Endothelial cell of umbilical vein (primary cell): Measurements from ENCODE around the gene HDAC8.

Experiments
- EZH2 ChIP-seq: IDR thresholded peaks from 2 replicates; pipeline ENCODE4 v1.6.1; 2012; ENCODE audit warnings: borderline replicate concordance, low read depth, mild to moderate bottlenecking, moderate library complexity, low read length, inconsistent platforms; ENCODE audit not compliant: severe bottlenecking
- POLR2A ChIP-seq: IDR thresholded peaks from 2 replicates; pipeline ENCODE4 v1.6.1; 2012; ENCODE audit warnings: low read depth, mild to moderate bottlenecking, control low read depth, low read length
- POLR2AphosphoS5 ChIP-seq: IDR thresholded peaks from 2 replicates; pipeline ENCODE4 v1.6.1; 2012; ENCODE audit warnings: low read depth, mild to moderate bottlenecking, control low read depth, low read length, moderate library complexity; ENCODE audit not compliant: insufficient read depth
- TF ChIP-seq, protein P1 (sequence below), 2 donors: IDR thresholded peaks; 1 replicate in 1 of 2; 2 replicates in 1 of 2; pipeline ENCODE4 v1.5.1; 2011; ENCODE audit warnings: low read length in 2 of 2, mild to moderate bottlenecking in 2 of 2, moderate library complexity in 2 of 2, control low read depth in 1 of 2, inconsistent platforms in 1 of 2, low read depth in 1 of 2; ENCODE audit not compliant: insufficient read depth in 1 of 2; ENCODE audit errors: extremely low read depth in 1 of 2
- TF ChIP-seq, protein P2 (sequence below): IDR thresholded peaks from 2 replicates; pipeline ENCODE4 v1.6.1; 2011; ENCODE audit not compliant: insufficient read depth, insufficient read length

DNA sequence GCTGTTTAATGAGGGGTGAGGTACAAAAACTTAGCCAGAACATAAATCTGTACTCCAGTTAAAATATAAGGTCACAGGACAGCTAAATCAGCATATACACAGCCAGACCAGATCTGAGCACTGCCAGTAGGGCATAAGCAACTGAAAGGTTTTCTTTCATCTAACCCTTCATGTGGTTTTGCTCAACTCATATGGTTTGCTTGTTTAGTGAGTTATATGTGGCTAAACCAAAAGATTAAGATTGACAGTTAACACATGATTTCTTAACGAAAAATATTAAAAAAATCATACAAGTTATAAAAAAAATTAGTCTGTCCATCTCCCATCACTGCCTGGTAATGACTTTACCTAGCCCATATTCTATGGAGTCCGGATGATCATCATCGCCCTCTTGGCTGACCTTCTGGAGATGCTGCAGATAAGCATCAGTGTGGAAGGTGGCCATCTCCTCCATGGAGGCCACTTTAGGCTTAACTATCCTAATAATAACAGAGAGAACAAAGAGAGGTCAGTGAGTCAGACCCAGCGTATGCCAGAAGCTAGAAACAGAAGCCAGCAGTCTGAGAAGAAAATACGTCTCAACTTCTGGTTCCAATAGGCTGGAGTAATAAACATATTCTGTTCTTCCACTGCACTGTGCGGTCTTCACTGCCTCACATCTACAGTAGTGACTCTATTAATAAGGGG is 4.1 kb downstream of the HDAC8 start:
- TF ChIP-seq, protein P1, sequence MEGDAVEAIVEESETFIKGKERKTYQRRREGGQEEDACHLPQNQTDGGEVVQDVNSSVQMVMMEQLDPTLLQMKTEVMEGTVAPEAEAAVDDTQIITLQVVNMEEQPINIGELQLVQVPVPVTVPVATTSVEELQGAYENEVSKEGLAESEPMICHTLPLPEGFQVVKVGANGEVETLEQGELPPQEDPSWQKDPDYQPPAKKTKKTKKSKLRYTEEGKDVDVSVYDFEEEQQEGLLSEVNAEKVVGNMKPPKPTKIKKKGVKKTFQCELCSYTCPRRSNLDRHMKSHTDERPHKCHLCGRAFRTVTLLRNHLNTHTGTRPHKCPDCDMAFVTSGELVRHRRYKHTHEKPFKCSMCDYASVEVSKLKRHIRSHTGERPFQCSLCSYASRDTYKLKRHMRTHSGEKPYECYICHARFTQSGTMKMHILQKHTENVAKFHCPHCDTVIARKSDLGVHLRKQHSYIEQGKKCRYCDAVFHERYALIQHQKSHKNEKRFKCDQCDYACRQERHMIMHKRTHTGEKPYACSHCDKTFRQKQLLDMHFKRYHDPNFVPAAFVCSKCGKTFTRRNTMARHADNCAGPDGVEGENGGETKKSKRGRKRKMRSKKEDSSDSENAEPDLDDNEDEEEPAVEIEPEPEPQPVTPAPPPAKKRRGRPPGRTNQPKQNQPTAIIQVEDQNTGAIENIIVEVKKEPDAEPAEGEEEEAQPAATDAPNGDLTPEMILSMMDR (IDR thresholded peaks at IDR 0.05; ENCODE audit: extremely low read depth in 1 of 2, insufficient read depth in 1 of 2, low read depth in 1 of 2, low read length in 2 of 2), result no peak
- TF ChIP-seq POLR2A (no peak), POLR2AphosphoS5 (no peak), EZH2 (no peak)
- TF ChIP-seq, protein P2, sequence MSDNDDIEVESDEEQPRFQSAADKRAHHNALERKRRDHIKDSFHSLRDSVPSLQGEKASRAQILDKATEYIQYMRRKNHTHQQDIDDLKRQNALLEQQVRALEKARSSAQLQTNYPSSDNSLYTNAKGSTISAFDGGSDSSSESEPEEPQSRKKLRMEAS, result no peak
